ENCODE measurements around the gene GDPD4. TPM values are rescaled to one million over a fixed set of nuclear protein-coding genes. Genes with fewer than 3 reads are reported as not detected.

GDPD4 gene
- total and polyA plus RNA-seq, 4 donors, result 0.08 to 1.1 TPM; not detected in 2

- Histone ChIP-seq H3K36me3 (ENCODE audit: control insufficient read depth in 4 of 4, insufficient read depth in 3 of 4, low read depth in 1 of 4, low read length in 3 of 4) (peaks cover 8 to 47% (median 16%) of the 10 kb centered on the region in 4 donors), H3K9ac (ENCODE audit: low read depth in 1 of 2, low read length in 2 of 2) (no peak overlapping the region), H3K4me3 (ENCODE audit: low read depth in 1 of 3, low read length in 3 of 3) (no peak overlapping the region), H3K27me3 (ENCODE audit: control insufficient read depth in 4 of 4, insufficient read depth in 4 of 4, low read length in 3 of 4) (no peaks in the 10 kb centered on the region), H3K27ac (ENCODE audit: low read depth in 1 of 2, low read length in 2 of 2) (no peak overlapping the region), H3K4me1 (ENCODE audit: control insufficient read depth in 4 of 4, insufficient read depth in 4 of 4, low read length in 3 of 4) (no peaks in the 10 kb centered on the region), H3K9me3 (ENCODE audit: control insufficient read depth in 4 of 4, low read length in 3 of 4) (no peaks in the 10 kb centered on the region)
- WGBS, result 93% methylated on average over 25 of the region's 25 CpGs
- no peak for DNase-seq (ENCODE audit: low spot score)
- TF ChIP-seq ZBTB33 (IDR thresholded peaks at IDR 0.05), result no peak
- TF ChIP-seq SP1 (IDR thresholded peaks at IDR 0.05), result no peak
- no peak for TF ChIP-seq HNF4A (conservative IDR thresholded peaks at IDR 0.05)
- TF ChIP-seq, protein P1, sequence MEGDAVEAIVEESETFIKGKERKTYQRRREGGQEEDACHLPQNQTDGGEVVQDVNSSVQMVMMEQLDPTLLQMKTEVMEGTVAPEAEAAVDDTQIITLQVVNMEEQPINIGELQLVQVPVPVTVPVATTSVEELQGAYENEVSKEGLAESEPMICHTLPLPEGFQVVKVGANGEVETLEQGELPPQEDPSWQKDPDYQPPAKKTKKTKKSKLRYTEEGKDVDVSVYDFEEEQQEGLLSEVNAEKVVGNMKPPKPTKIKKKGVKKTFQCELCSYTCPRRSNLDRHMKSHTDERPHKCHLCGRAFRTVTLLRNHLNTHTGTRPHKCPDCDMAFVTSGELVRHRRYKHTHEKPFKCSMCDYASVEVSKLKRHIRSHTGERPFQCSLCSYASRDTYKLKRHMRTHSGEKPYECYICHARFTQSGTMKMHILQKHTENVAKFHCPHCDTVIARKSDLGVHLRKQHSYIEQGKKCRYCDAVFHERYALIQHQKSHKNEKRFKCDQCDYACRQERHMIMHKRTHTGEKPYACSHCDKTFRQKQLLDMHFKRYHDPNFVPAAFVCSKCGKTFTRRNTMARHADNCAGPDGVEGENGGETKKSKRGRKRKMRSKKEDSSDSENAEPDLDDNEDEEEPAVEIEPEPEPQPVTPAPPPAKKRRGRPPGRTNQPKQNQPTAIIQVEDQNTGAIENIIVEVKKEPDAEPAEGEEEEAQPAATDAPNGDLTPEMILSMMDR (IDR thresholded peaks at IDR 0.05; ENCODE audit: low read depth, low read length, missing input control), result no peak
- TF ChIP-seq TAF1 (conservative IDR thresholded peaks at IDR 0.05), result no peak
- TF ChIP-seq JUND (IDR thresholded peaks at IDR 0.05), result no peak
- TF ChIP-seq EGR1 (IDR thresholded peaks at IDR 0.05; ENCODE audit: low read depth in 2 of 2), result no peak
- TF ChIP-seq FOXA2 (IDR thresholded peaks at IDR 0.05), result no peak
- no peak for TF ChIP-seq RAD21 (IDR thresholded peaks at IDR 0.05)
Observed at GRCh38 chr11:77202941-77203900, 98.3 kb downstream of the GDPD4 start.

GRCh38 chr11:77201991-77202841, 99.3 kb downstream of the GDPD4 start:
- TF ChIP-seq, protein P1 (IDR thresholded peaks at IDR 0.05; ENCODE audit: low read depth, low read length, missing input control), result no peak
- no peak for TF ChIP-seq RAD21 (IDR thresholded peaks at IDR 0.05)
- TF ChIP-seq FOXA2 (IDR thresholded peaks at IDR 0.05), result no peak
- TF ChIP-seq HNF4G (IDR thresholded peaks at IDR 0.05), result no peak
- TF ChIP-seq FOXA1 (IDR thresholded peaks at IDR 0.05), result no peak
- TF ChIP-seq YY1 (IDR thresholded peaks at IDR 0.05), result no peak
- TF ChIP-seq, protein P2, sequence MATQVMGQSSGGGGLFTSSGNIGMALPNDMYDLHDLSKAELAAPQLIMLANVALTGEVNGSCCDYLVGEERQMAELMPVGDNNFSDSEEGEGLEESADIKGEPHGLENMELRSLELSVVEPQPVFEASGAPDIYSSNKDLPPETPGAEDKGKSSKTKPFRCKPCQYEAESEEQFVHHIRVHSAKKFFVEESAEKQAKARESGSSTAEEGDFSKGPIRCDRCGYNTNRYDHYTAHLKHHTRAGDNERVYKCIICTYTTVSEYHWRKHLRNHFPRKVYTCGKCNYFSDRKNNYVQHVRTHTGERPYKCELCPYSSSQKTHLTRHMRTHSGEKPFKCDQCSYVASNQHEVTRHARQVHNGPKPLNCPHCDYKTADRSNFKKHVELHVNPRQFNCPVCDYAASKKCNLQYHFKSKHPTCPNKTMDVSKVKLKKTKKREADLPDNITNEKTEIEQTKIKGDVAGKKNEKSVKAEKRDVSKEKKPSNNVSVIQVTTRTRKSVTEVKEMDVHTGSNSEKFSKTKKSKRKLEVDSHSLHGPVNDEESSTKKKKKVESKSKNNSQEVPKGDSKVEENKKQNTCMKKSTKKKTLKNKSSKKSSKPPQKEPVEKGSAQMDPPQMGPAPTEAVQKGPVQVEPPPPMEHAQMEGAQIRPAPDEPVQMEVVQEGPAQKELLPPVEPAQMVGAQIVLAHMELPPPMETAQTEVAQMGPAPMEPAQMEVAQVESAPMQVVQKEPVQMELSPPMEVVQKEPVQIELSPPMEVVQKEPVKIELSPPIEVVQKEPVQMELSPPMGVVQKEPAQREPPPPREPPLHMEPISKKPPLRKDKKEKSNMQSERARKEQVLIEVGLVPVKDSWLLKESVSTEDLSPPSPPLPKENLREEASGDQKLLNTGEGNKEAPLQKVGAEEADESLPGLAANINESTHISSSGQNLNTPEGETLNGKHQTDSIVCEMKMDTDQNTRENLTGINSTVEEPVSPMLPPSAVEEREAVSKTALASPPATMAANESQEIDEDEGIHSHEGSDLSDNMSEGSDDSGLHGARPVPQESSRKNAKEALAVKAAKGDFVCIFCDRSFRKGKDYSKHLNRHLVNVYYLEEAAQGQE (IDR thresholded peaks at IDR 0.05), result no peak
- no peak for TF ChIP-seq JUND (IDR thresholded peaks at IDR 0.05)
- Histone ChIP-seq H3K4me1 (ENCODE audit: control insufficient read depth in 4 of 4, insufficient read depth in 4 of 4, low read length in 3 of 4) (no peaks in the 10 kb centered on the region), H3K4me3 (ENCODE audit: low read depth in 1 of 3, low read length in 3 of 3) (no peak overlapping the region), H3K36me3 (ENCODE audit: control insufficient read depth in 4 of 4, insufficient read depth in 3 of 4, low read depth in 1 of 4, low read length in 3 of 4) (peaks cover 8 to 45% (median 16%) of the 10 kb centered on the region in 4 donors), H3K9me3 (ENCODE audit: control insufficient read depth in 4 of 4, low read length in 3 of 4) (no peaks in the 10 kb centered on the region), H3K27me3 (ENCODE audit: control insufficient read depth in 4 of 4, insufficient read depth in 4 of 4, low read length in 3 of 4) (no peaks in the 10 kb centered on the region), H3K9ac (ENCODE audit: low read depth in 1 of 2, low read length in 2 of 2) (no peak overlapping the region), H3K27ac (ENCODE audit: low read depth in 1 of 2, low read length in 2 of 2) (no peak overlapping the region)
- WGBS, result 97% methylated on average over 23 of the region's 23 CpGs
- DNase-seq (ENCODE audit: low spot score), result no peak

All from liver (tissue), 9 donors.